SK-N-SH (cell line): ENCODE data around the gene MMAA.

Source experiments
- EP300 ChIP-seq, 2 experiments: IDR thresholded peaks; 2 replicates each; pipeline versions ENCODE4 v1.4.0 to v1.6.1; 2012; ENCODE audit warnings: borderline replicate concordance in 1 of 2, low read depth in 1 of 2, low read length in 1 of 2
- EZH2phosphoT487 ChIP-seq: fragments of 200-600 bp; sonication (generic); IDR thresholded peaks from 2 replicates; pipeline ENCODE4 v1.6.1; 2017; ENCODE audit warnings: low read depth, mixed run types, mild to moderate bottlenecking, antibody characterized with exemption, moderate library complexity, borderline replicate concordance
- GABPA ChIP-seq: IDR thresholded peaks from 2 replicates; pipeline ENCODE4 v1.4.0; 2012; ENCODE audit warnings: low read depth, mild to moderate bottlenecking
- RXRA ChIP-seq: IDR thresholded peaks from 2 replicates; pipeline ENCODE4 v1.4.0; 2012; ENCODE audit warnings: low read depth, mild to moderate bottlenecking, borderline replicate concordance
- TAF1 ChIP-seq: IDR thresholded peaks from 2 replicates; pipeline ENCODE4 v1.6.1; 2012; ENCODE audit warnings: low read depth, mild to moderate bottlenecking, low read length, moderate library complexity, borderline replicate concordance
- TF ChIP-seq, protein P1 (sequence below): fragments of 200-600 bp; sonication (generic); IDR thresholded peaks from 2 replicates; pipeline ENCODE4 v1.6.1; 2017; ENCODE audit warnings: antibody characterized with exemption, mild to moderate bottlenecking, moderate library complexity
- TF ChIP-seq, protein P2 (sequence below): IDR thresholded peaks from 2 replicates; pipeline ENCODE4; 2012

DNA sequence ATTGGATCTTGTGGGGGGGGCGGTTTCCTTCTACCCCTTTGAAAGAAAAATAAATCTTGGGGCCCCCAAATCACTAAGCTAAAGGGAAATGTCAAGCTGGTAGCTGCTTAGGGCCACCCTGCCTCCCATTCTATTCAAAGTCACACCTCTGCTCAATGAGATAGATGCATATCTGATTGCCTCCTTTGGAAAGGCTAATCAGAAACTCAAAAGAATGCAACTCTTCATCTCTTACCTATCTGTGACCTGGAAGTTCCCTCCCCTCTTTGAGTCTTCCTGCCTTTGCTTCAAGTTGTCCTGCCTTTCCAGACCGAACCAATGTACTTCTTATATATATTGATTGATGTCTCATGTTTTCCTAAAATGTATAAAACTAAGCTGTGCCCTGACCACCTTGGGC, 67.8 kb downstream of the MMAA start:
- TF ChIP-seq, protein P1, sequence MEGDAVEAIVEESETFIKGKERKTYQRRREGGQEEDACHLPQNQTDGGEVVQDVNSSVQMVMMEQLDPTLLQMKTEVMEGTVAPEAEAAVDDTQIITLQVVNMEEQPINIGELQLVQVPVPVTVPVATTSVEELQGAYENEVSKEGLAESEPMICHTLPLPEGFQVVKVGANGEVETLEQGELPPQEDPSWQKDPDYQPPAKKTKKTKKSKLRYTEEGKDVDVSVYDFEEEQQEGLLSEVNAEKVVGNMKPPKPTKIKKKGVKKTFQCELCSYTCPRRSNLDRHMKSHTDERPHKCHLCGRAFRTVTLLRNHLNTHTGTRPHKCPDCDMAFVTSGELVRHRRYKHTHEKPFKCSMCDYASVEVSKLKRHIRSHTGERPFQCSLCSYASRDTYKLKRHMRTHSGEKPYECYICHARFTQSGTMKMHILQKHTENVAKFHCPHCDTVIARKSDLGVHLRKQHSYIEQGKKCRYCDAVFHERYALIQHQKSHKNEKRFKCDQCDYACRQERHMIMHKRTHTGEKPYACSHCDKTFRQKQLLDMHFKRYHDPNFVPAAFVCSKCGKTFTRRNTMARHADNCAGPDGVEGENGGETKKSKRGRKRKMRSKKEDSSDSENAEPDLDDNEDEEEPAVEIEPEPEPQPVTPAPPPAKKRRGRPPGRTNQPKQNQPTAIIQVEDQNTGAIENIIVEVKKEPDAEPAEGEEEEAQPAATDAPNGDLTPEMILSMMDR = no peak
- TF ChIP-seq EP300 (IDR thresholded peaks at IDR 0.05; ENCODE audit: borderline replicate concordance in 1 of 2, low read depth in 1 of 2, low read length in 1 of 2) (no peak), GABPA (no peak), TAF1 (no peak), EZH2phosphoT487 (no peak), RXRA (no peak)
- TF ChIP-seq, protein P2, sequence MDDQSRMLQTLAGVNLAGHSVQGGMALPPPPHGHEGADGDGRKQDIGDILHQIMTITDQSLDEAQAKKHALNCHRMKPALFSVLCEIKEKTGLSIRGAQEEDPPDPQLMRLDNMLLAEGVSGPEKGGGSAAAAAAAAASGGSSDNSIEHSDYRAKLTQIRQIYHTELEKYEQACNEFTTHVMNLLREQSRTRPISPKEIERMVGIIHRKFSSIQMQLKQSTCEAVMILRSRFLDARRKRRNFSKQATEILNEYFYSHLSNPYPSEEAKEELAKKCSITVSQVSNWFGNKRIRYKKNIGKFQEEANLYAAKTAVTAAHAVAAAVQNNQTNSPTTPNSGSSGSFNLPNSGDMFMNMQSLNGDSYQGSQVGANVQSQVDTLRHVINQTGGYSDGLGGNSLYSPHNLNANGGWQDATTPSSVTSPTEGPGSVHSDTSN = no peak
